ENCODE measurements around the gene SMIM24.
A peak's percentile ranks its signal among the peaks of the same experiment; 100 is the strongest.

SMIM24 gene

DNA sequence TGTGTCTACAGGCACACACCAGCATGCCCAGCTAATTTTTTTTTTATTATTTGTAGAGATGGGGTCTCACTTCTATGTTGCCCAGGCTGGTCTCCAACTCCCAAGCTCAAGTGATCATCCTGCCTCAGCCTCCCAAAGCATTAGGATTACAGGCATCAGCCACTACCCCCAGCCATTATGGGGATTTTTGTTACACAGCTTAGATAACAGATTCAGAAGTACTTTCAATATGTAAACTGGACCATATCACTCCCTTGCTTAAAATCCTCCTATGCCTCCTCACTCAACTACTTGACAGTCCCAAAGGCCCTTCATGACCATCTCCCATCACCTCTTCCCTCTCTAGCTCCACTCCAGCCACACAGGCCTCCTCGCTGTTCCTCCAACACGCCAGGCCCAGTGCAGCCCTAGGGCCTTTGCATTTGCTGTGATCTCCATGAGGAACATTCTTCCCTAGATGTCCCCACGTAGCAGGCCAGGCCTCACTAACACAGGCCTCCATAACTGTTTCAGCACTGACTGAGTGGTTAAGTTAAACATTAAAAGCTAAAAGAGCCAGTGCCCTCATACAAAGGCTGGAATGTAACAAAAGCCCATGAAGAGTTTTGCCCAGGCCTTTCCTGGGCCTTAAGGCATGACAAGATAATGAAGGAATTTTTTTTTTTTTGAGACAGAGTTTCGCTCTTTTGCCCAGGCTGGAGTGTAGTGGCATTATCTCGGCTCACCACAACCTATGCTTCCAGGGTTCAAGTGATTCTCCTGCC is 17.6 kb upstream of the SMIM24 start:
- DNase-seq (ENCODE audit: low read depth), result no peak

DNA sequence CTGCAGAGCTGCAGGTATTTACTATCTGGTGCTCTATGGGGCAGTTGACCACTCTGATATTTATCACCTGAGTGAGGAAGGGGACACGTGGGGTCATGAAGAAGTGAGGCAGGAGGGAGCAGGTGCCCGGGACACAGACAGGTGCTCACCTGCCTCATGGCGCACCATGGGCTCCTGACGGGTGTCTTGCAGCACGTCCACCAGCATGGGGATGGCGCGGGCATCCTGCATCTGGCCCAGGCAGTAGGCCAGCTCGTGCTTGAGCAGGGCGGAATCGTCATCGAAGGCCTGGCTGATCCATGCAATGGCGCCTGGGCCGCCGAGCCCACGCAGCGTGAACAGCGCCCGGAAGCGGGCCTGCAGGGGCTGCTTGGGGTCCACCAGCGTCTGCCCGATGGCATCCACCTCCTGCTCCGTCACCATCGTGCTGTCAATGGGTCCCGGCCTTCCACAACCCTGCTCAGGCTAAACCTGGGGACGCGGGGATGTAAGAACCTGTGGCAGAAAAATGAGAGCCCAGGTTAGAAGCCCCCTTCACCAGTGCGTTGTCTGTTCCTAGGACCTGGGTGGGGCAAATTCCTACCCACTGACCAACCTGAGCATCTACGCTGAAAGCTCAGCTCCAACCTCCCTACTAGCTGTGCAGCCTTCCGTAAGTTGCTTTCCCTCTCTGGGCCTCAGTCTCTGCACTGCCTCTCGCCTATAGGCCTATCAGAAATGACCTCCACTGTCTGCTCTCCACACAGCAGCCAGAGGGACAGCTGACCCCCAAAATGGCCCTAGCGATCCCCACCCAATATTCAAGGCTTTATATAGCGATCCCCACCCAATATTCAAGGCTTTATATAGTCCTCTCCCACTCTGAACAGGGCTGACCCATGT is 16.3 kb upstream of the SMIM24 start:
- DNase-seq (ENCODE audit: low read depth), result no peak

DNA sequence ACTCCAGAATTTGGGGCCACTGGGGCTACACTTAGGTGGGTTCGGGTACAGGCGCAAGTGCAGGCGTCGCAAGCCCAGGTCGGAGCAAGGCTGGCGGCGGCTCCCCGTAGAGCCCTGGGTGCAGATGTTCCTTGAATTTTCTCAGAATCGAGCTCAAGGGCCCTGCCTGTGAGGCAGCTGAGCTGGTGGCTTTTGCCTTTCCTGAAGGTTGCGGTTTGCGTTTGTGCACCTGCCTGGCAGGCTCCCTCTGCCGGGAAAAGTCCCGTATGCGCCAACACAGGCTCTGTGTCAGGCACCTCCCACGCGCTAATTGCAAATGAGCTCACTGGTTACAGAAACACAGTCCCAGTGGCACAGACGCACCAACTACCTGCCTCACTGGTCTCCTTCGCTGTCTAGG is 14.2 kb upstream of the SMIM24 start:
- DNase-seq (ENCODE audit: low read depth), result peak; percentile 63

DNA sequence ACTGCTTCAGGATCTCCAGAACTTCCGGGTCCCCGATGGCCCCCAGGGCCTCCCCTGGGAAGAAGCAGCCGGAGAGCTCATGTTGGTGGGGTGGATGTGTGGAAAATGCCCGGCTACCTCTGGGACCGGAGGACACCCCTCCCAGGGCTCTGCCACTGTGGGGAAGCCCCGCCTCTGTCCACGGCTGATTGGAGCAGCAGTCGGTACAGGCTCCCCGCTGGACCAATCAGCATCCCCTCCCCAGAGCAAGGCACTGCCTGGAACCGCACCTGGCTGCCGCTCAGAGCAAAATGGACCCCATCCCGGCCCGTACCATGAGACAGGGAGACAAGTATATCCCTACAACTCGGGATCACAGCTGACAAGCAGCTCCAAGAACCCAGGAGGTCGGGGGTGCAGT is 13.7 kb upstream of the SMIM24 start:
- no peak for DNase-seq (ENCODE audit: low read depth)

DNA sequence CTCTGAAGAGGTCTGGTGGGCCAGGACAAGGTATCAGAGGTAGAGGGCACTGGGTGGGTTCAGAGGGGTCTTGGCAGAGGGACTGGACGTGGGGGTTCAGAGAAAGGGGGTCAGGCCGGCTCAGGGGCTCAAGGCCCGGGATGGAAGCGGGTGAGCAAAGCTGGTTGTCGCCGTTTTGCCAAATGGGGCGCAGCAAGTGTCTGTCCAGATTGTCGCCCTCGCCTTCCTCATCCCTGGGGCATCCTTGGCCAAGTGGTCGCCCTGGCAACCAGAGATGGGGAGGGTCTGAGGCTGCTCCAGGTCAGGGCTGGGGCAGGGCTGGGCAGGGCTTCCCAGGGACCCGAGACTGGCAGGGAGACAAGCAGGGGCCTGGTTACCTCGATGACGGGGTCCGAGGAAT is 13.3 kb upstream of the SMIM24 start:
- DNase-seq (ENCODE audit: low read depth), result no peak

DNA sequence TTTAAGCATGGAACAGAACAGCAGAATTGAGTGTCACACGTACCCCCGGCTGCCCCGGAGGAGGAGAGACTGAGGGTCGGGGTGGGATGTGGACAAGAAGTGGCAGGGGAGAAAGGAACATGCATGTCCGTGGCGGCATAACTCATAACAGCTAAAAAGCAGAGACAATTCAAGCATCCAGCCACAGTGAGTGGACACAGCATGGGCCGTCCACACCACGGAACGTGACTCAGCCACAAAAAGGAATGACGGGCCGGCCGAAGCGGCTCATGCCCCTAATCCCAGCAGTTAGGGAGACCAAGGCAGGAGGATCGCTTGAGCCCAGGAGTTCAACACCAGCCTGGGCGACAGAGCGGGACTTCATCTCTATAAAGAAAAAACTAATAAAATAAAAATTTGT is 12.6 kb upstream of the SMIM24 start:
- DNase-seq (ENCODE audit: low read depth), result no peak

DNA sequence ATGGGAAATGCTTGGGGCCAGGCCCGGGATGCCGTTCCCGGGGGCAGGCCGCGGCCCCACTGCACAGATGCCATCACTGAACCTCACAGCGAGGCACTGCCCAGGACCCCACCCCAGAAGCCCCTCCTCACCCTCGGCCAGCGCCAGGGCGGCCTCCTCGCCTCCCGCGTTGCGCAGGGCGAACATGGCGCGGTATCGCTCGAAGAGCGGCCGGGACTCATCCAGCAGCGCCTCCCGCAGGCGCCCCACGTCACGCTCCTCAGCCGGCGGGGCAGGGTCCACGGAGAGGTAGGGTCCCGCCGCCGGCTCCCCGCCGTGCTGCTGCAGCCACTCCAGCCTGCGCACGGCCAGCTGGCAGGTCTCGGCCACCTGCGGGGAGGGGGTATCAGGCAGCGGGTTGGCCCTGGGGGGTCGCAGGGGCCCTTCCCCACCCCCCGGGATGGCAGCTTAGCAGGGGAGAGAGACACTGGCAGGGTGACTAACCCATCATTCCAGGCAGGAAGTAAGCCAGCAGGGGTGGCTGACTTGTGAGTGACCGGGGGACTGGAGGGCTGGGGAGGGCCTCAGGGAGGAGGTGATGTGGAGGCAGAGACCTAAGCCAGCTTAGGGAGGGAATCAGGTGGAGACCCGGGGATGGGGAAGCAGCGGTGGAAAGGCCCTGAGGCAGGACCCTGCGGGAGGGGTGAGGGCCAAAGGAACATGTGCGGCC is 12.0 kb upstream of the SMIM24 start:
- no peak for DNase-seq (ENCODE audit: low read depth)

DNA sequence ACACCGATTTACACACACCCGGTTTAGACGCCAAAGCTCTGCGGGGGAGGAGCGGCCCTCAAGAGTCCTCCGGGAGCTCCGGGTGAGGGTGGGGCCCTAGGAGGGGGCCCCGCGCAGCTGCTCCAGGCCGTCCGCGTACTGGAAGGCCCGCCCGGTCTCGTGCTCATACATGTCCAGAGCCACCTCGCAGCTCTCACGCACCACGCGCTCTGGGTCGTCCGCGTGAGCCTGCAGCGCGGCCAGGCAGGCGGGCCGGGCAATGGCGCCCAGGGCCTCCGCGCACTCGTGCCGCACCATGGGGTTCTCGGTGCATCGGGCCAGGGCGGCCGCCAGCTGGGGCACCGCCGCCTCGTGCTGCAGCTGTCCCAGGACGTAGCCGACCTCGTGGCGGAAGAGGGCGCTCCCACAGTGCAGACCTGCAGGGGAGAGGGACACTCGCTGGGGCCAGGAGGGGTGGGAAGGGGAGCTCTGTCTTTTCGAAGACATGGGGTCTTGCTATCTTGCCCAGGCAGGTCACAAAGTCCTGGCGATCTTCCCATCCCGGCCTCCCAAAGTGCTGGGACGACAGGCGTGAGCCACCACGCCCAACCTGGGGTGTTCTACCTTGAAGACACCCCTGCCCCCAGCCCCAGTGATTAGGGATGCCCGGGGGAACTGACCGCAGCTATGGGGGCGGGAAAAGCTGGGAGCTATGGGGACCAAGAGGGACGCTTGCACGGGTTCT is 11.2 kb upstream of the SMIM24 start:
- DNase-seq (ENCODE audit: low read depth), result no peak

DNA sequence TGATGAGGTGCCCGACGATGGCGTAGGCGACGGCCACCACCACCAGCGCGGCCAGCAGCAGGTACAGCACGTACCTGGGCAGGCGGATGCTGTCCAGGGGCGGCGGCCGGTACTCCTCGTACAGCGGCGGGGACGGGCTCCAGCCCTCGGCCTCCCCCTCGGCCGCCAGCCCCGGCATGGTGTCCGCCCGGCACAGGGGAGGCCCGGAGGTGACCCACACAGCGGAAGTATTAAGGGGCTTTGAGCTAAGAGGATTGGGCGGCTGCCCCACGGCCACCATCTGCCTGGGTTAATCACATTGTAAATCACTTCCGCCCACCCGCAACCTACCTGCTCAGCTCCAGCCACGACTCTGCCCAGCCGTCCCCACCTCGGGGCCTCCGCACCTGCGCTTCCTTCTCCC is 2.9 kb upstream of the SMIM24 start, which contains the start of gene SMIM44:
TSS of gene SMIM44 (minus strand) at position 216 of the 403 bp plus-strand sequence. CDS start at position 178, 38 bp downstream.
- no peak for DNase-seq (ENCODE audit: low read depth)

DNA sequence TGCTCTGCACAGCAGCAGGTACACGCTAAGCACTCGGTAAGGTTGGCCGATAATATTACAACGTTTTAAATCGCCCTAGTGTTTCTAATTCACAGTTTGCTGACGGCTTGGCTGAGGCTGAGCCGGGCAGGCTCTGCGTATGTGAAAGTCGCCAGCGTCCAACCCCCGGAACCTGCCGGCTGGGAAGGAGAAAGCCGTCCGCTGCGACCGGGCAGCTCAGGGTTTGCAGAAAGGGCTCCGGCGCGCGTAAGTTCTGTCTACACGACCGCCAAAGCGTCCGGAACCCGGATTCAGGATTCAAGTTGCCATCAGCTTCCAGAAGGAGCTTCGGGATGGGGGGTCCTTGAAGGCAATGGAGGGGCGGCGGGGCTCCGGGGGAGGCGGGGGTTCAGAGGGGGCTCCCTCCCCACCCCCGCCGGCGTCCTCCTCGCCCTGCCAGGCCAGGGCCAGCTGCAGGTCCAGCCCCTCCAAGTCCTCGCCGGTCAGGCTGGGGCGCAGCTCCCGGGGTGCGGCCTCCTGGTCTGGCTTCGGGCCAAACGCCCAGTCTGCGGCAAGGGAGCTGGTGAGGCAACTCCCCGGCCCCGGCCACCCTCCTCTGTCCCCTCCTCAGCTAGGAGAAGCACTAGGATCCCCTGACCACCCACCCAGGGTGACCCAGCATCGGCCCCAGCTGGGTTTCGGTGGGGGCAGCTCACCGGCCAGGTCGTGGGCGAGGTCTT is 2.3 kb upstream of the SMIM24 start:
- DNase-seq (ENCODE audit: low read depth), result no peak

DNA sequence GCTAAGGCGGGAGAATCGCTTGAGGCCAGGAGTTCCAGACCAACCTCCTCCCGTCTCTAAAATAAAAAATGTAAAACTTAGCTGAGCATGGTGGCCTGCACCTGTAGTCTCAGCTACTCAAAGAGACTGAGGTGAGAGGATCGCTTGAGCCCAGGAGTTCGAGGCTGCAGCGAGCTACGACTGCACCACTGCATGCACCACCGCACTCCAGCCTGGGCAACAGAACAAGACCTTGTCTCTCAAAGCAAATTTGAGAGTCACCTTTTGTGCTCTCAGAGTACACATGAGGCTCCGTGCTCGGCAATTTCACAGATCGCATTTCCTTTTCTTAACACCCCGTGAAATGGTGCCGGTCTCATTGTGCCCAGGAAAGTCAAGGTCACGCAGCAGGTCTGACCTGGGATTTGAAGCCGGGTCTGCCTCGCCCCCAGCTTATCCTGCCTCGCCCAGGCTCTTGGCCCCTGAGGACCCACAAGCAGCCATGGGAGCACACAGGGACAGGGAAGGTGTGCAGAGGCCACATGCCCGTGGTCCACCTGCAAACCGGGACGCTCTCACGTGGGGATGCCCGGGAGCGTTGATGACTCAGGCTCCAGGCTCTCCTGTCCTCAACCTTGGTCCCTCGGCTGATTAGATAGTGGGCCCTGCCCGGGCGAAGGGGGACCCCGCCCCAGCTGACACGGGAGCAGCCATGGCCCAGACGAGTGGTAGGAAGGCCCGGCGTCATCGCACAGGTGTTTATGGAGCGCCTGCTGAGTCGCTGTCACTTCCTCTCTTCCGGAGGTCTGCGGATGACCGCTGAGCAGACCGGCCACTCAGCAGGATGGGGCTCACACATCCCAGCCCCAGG is 1.1 kb upstream of the SMIM24 start:
- no peak for DNase-seq (ENCODE audit: low read depth)

DNA sequence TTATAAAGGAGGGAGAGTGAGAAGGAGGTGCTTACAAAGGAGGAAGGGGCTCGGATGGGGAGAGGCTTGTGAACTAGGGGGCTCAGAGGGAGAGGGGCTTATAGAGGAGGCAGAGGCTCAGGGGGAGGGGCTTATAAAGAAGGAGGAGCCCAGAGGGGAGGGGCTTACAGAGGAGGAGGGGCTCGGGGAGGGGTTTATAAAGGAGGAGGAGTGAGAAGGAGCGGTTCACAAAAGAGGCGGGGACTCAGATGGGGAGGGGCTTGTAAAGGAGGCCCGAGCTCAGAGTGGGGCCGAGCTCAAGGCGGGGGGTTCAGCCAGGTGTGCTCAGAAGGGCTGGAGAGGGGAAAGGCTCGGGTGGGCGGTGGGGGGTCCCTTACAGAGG is 500 bp downstream of the SMIM24 start:
- DNase-seq (ENCODE audit: low read depth), result no peak

DNA sequence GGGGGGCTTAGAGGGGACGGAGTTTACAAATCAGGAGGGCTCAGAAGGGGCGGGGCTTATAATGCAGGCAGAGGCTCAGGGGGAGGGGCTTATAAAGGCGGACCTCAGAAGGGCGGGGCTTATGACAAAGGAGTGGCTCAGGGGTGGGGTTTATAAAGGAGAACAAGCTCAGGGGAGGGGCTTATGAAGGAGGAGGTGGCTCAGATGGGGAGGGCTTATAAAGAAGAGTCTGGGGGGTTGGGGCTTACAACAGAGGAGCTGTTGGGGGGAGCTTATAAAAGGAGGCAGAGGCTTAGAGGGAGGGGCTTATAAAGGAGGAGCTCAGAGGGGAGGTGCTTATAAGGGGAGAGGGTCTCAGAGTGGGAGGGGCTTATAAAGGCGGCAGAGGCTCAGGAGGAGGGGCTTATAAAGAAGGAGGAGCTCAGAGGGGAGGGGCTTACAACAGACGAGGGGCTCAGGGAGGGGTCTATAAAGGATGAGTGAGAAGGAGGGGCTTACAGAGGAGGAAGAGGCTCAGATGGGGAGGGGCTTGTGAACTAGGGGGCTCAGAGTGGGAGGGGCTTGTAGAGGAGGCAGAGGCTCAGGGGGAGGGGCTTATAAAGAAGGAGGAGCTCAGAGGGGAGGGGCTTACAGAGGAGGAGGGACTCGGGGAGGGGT is 1.0 kb downstream of the SMIM24 start:
- no peak for DNase-seq (ENCODE audit: low read depth)

DNA sequence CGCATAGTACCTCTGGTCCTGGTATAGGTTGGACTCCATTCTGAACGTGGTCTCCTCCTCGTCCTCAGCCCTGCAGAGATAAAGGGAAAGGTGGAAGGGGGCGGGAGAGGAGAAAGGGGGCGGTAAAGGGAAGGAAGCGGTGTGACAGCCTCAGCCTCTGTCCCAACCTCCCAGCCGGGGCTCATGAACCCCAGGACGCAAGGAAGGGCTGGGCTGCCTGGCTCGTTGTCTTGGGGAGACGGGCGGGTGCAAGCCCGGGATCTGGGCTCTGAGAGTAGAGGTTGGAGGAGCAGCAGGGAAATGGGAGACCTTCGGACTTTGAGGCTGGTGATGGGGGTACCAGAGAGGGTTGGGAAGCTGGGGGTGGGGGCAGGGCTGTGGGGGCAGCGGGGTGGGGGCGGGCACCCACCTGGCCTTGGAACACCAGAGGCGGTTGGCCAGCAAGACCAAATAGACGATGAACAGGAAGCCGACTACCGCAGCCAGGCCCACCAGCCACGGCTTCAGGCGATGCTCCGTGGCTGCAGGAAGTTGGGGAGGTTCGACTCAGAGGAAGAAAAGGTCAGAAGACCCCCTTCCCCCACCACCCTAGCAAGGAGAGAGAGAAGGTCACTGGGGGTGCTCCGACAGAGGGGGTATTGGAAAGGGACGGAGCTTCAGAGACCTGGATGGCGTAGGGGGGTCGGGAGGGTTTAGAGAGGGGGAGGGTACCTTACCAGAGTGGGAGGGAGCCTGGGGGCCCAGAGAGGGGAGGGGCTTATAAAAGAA is 1.7 kb downstream of the SMIM24 start:
- no peak for DNase-seq (ENCODE audit: low read depth)

DNA sequence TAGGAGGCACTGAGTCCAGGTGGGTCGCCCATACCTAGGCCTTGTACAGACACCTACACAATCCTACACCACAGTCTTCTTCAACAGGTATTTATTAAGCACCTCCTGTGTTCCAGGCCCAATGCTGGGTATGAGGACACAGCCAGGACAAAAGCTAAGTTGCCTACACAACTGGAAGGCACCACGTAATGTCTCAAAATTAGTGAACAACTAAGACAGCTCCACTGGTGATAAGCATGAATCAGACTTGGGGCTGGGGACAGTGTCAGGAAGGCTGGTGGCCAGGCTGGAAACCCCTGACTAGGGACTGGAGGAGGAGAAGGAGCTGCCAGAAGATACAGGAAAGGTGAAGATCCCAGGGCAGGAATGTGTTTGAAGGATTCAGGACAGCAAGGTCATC is 2.4 kb downstream of the SMIM24 start:
- DNase-seq (ENCODE audit: low read depth), result no peak

DNA sequence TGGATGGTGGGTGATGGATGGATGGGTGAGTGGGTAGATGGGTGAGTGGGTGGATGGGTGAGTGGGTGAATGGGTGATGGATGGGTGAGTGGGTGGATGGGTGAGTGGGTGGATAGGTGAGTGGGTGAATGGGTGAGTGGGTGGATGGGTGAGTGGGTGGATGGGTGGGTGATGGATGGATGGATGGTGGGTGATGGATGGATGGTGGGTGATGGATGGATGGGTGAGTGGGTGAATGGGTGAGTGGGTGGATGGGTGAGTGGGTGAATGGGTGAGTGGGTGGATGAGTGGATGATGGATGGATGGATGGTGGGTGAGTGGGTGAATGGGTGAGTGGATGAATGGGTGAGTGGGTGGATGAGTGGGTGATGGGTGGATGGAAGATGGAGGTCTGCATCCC is 2.8 kb downstream of the SMIM24 start:
- DNase-seq (ENCODE audit: low read depth), result no peak

DNA sequence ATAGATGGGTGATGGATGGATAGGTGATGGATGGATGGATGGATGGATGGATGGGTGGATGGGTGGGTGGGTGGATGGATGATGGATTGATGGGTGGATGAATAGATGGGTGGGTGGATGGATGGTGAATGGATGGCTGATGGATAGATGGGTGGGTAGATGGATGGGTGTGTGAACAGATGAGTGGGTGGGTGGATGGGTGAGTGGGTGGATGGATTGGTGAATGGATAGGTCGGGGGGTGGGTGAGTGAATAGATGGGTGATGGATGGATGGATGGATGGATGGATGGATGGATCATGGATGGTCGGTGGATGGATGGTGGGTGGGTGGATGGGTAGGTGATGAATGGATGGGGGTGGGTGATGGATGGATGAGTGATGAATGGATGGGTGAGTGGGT is 3.5 kb downstream of the SMIM24 start:
- no peak for DNase-seq (ENCODE audit: low read depth)

DNA sequence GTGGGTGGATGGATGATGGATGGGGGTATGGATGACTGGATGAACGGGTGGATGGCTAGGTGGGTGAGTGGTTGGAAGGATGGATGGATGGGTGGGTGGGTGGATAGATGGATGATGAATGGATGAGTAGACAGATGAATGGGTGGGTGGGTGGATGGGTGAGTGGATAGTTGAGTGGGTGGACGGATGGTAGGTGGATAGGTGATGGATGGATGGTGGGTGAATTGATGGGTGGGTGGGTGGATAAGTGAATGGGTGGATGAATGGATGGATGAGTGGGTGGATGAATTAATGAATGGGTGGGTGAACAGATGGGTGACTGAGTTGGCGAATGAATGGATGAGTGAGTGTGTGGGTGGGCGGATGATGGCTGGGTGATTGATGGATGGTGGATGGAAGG is 4.9 kb downstream of the SMIM24 start:
- no peak for DNase-seq (ENCODE audit: low read depth)

DNA sequence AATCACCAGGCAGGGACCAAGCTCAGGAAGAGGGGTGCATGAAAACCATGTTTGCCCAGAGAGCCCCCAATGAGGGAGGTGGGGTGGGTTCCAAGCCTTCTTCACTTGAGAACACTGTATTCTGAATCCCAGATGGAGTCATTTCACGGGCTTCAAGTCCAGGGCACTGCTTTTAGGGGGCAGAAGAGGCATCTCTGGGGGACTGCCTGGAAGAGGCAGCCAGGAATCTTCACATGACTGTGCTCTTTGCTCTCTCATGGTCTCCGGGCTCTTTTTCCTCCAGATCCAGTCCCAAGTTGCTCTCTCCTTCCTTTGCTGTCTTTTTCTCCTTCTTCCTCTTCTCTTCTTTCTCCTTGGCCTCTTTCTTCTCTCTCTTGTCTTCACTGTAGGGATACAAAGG is 5.7 kb downstream of the SMIM24 start:
- DNase-seq (ENCODE audit: low read depth), result no peak

Measured in stimulated activated CD4-positive, alpha-beta T cell treated with anti-CD3 and anti-CD28 coated beads, Interleukin-2, amount 100 ng/mL, for 4 hours (primary cell).